ENCODE measurements around the gene SETD4. TPM values are rescaled to one million over a fixed set of nuclear protein-coding genes. Genes with fewer than 3 reads are reported as not detected.

SETD4 gene
- total RNA-seq, 1 donor from 2014 or later, result 45.8 TPM

DNA sequence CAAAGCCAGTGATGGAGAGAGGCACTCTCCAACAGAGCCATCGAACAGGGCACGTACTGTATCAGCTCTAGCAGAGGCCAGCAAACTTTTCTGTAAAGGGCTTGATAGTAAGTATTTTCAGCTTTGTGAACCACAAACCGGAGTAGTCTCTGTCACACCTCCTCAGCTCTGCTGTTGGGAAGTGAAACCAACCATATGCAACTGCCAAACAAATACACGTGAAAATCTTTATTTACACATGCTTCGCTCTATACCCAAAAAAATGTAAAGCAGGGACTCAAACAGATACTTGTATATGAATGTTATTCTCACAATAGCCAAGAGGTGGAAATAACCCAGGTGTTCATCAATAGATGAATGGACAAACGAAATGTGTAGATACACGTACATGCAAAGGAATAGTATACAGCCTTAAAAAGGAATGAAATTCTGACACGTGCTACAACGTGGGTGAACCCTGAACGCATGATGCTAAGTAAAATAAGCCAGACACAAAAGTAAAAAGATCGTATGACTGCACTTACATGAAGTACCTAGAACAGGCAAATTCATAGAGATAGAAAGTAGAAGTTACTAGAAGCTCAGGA, 39.0 kb downstream of the SETD4 start:
- Mint-ChIP-seq H3K27ac (no peak overlapping the region), H3K36me3 (ENCODE audit: insufficient read depth) (peaks cover 2% of the 10 kb centered on the region), H3K9me3 (ENCODE audit: low read depth) (no peaks in the 10 kb centered on the region), H3K4me1 (ENCODE audit: low read depth) (no peaks in the 10 kb centered on the region), H3K27me3 (no peaks in the 10 kb centered on the region), H3K4me3 (ENCODE audit: low read depth) (no peak overlapping the region)
- no peak for DNase-seq (ENCODE audit: low spot score, unreplicated experiment)
- TF ChIP-seq, protein P1, sequence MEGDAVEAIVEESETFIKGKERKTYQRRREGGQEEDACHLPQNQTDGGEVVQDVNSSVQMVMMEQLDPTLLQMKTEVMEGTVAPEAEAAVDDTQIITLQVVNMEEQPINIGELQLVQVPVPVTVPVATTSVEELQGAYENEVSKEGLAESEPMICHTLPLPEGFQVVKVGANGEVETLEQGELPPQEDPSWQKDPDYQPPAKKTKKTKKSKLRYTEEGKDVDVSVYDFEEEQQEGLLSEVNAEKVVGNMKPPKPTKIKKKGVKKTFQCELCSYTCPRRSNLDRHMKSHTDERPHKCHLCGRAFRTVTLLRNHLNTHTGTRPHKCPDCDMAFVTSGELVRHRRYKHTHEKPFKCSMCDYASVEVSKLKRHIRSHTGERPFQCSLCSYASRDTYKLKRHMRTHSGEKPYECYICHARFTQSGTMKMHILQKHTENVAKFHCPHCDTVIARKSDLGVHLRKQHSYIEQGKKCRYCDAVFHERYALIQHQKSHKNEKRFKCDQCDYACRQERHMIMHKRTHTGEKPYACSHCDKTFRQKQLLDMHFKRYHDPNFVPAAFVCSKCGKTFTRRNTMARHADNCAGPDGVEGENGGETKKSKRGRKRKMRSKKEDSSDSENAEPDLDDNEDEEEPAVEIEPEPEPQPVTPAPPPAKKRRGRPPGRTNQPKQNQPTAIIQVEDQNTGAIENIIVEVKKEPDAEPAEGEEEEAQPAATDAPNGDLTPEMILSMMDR (IDR thresholded peaks at IDR 0.05; ENCODE audit: unreplicated experiment), result no peak

DNA sequence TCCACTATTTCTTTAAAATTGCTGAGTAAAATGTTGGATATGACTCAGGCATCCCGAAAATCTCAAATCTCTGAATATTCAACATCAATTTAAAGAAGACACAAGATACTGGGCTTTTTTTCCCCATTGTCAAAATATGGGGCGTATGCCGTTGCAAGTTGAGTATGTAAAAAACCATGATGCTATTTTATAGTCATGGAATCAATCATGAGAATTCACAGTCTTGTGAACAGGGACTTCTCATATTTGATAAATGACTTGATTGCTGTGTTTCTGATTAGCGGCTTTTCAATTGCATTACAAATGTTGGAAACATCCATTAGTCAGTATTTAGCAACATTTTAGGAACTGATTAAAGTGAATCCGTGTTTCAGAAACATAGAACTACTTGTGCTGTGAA, 45.3 kb downstream of the SETD4 start:
- Mint-ChIP-seq H3K4me1 (ENCODE audit: low read depth) (no peaks in the 10 kb centered on the region), H3K27ac (no peak overlapping the region), H3K36me3 (ENCODE audit: insufficient read depth) (no peaks in the 10 kb centered on the region), H3K27me3 (peaks cover 4% of the 10 kb centered on the region), H3K4me3 (ENCODE audit: low read depth) (no peak overlapping the region), H3K9me3 (ENCODE audit: low read depth) (no peaks in the 10 kb centered on the region)
- no peak for DNase-seq (ENCODE audit: low spot score, unreplicated experiment)
- TF ChIP-seq, protein P1 (IDR thresholded peaks at IDR 0.05; ENCODE audit: unreplicated experiment), result no peak

GRCh38 chr21:36010801-36011200, 49.5 kb downstream of the SETD4 start:
- Mint-ChIP-seq H3K27me3 (peaks cover 4% of the 10 kb centered on the region), H3K4me1 (ENCODE audit: low read depth) (peaks cover 1% of the 10 kb centered on the region), H3K9me3 (ENCODE audit: low read depth) (no peaks in the 10 kb centered on the region), H3K4me3 (ENCODE audit: low read depth) (no peak overlapping the region), H3K36me3 (ENCODE audit: insufficient read depth) (no peaks in the 10 kb centered on the region), H3K27ac (no peak overlapping the region)
- TF ChIP-seq, protein P1 (IDR thresholded peaks at IDR 0.05; ENCODE audit: unreplicated experiment), result no peak
- DNase-seq (ENCODE audit: low spot score, unreplicated experiment), result no peak

DNA sequence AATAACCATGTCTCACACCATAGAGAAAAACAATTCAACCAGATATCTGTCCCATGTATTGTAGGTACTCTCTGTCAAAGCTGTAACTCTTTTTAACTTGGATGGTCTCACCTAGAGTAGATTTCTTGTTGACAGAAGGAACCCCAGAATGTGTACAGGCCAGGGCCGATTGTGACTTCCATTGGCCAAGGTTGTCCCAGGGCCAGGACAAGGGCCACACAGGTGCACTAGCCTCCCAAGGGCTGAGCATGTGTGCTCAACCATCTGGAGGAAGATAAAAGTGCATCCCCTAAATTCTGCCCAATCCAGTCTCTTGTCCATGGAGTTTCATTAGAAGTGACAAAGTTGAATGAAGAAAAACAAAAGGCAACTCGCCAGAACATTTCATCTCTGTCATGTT, 51.8 kb downstream of the SETD4 start:
- no peak overlapping the region for H3K4me3 Mint-ChIP-seq (ENCODE audit: low read depth)
- H3K27me3 Mint-ChIP-seq, result no peaks in the 10 kb centered on the region
- no peak for DNase-seq (ENCODE audit: low spot score, unreplicated experiment)
- H3K9me3 Mint-ChIP-seq (ENCODE audit: low read depth), result peaks cover 5% of the 10 kb centered on the region
- H3K4me1 Mint-ChIP-seq (ENCODE audit: low read depth), result peaks cover 1% of the 10 kb centered on the region
- no peak overlapping the region for H3K27ac Mint-ChIP-seq
- TF ChIP-seq, protein P1 (IDR thresholded peaks at IDR 0.05; ENCODE audit: unreplicated experiment), result no peak
- H3K36me3 Mint-ChIP-seq (ENCODE audit: insufficient read depth), result no peaks in the 10 kb centered on the region

DNA sequence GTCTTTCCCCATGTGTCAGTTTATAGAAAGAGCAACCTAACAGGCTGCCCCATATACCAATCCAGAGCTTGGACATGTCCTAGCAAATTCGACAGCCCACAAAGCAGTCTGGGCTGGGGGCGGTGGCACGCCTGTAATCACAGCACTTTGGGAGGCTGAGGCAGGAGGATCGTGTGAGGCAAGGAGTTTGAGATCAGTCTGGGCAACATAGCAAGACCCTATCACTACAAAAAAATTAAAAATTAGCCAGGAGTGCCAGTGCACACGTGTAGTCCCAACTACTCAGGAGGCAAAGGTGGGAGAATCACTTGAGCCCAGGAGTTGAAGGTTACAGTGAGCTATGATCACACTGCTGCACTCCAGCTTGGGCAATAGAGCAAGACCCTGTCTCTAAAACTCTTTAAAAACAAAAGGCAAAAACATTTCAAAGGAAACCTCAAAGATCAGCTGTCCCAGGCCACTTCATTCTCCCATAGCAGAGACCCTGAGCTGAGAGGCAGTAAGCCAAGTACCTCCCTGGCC, 54.4 kb downstream of the SETD4 start:
- Mint-ChIP-seq H3K4me3 (ENCODE audit: low read depth) (no peak overlapping the region), H3K36me3 (ENCODE audit: insufficient read depth) (no peaks in the 10 kb centered on the region), H3K9me3 (ENCODE audit: low read depth) (peaks cover 11% of the 10 kb centered on the region), H3K27me3 (no peaks in the 10 kb centered on the region), H3K27ac (no peak overlapping the region), H3K4me1 (ENCODE audit: low read depth) (peaks cover 1% of the 10 kb centered on the region)
- DNase-seq (ENCODE audit: low spot score, unreplicated experiment), result no peak
- TF ChIP-seq, protein P1 (IDR thresholded peaks at IDR 0.05; ENCODE audit: unreplicated experiment), result no peak

All from progenitor cell of endocrine pancreas (in vitro differentiated cells).